ELF-1 (cell line): ENCODE data around the gene PDE4DIP.
"Not testable (repeated sequence)": the region's sequence is repeated elsewhere in the genome, so short reads cannot be mapped to it uniquely, and the experiment has no call there.

Experiments used
- DNase-seq: peaks from one replicate; pipeline ENCODE4 v3.0.0-alpha.2; 2016; ENCODE audit warnings: low read depth, low spot score

The PDE4DIP gene

DNA sequence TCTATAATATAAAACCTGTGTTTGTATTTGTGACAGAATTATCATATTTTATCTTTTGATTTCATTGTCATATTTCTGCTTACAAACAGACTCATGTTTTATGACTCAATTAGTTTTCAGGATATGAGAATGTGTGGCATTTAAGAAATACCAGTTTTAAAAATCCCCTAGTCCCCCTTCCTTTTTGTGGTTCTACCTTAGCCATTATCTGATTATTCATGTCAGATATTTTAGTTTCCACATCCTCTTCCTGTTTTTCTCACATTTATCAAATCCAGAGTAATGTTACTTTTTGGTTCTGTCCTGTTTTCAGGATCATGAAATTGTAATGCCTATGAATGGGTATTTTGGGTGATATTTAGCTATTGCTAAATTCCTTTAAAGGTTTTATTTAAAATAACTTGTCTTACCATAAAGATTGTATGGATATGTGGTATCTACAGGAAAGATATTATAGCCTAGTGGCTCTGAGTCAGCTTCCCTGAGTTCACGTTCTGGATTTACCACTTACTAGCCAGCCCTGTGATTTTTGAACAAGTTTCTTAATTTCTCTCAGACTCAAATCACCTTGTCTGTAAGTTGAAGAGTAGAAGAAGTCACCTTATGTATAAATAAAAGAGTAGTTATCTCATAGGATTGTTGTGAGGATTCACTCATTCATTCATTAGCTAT is 131.8 kb downstream of the PDE4DIP start:
- not testable (repeated sequence) for DNase-seq

DNA sequence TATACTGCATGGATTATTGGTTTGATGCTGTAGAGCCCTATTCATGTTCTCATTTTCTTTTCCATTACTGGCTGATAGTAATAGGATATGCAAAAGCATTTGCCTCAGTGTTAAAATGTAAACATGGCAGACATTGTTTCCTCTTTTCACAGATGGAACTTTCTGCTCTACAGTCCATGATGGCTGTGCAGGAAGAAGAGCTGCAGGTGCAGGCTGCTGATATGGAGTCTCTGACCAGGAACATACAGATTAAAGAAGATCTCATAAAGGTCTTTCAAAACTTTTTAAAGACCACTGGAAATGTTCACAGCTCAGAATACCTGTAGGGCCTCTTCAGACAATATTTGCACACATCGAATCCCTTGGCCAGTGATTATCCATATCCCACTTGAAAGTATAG is 133.6 kb downstream of the PDE4DIP start:
- DNase-seq: not testable (repeated sequence)

DNA sequence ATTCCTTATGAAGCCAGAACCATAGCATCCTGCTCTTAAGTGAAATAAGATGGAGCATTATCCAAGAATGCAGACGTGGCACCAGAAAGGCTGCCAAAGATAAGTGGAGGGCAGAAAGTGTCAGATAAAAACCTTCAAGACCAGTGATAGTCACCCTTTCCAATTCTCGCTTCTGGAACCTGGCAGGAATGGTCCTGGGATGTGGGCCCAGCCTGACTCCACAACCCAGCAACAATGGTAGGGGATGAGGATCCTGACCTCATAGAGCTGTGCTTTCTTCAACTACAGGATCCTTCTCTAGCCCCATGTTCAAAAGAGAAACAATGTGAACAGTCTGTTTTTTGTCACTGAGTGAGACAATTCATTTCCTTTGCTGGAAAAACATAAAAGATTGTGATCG is 145.2 kb downstream of the PDE4DIP start:
- not testable (repeated sequence) for DNase-seq

DNA sequence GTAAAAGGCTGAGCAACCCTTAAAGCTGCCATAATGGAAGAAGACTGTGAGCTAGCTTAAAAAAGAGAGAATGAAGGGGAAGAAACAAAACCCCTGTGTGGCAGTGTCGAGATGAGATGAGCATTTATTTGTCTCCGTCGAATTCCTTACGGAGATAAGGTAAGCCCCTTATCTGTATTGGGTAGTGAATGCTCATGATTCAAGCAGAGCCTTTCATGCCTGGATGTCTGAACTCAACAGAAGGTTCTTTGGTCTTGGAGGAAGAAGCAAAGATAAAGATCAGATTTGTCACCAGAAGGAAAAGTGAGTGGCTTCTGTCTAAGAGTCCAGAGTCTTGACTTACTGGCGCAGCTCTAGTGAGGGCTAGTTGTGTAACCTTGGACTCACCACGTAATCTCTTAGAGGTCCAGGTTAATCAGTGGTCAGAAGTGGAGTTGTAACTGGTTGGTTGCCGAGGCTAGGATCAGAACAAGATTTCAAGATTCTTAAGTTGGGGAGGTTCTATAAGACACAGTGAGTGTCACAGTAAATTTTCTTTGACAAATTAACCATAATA is 146.1 kb downstream of the PDE4DIP start:
- peak; percentile 13 for DNase-seq

DNA sequence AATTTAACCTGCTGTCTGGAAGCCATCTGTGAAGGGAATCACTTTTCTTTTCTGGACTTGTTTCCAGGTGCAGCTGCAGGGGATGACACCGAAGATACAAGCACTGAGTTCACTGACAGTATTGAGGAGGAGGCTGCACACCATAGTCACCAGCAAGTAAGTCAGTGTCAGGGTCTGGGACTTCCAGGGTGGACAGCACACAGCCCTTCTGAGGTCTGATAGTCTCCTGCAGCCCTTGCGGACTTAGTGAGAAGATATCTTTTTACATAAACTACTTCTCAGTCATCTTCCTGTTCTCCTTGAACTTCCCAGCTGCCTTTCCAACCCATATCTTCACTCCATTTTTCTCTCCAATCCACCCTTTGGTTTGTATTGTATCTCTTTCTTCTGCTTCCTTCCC is 147.6 kb downstream of the PDE4DIP start:
- not testable (repeated sequence) for DNase-seq

DNA sequence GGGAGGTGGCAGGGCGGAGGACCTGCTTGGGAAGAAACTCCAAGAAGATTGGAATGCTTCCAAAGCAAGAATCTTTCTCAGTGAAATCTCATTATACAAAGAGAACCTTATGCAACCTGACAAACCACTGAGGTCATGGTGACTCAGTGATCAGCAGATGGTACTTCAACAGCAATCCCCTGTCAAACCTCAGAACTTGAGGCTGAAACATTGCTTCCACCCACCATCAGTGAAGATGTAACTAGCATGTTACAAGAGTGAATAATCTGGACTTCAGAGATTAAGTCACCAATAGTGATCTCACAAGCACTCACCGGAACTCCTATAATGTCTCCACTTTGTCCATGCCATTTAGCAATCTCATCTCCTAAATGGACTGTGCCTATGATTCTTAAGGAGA is 148.1 kb downstream of the PDE4DIP start:
- DNase-seq: not testable (repeated sequence)

DNA sequence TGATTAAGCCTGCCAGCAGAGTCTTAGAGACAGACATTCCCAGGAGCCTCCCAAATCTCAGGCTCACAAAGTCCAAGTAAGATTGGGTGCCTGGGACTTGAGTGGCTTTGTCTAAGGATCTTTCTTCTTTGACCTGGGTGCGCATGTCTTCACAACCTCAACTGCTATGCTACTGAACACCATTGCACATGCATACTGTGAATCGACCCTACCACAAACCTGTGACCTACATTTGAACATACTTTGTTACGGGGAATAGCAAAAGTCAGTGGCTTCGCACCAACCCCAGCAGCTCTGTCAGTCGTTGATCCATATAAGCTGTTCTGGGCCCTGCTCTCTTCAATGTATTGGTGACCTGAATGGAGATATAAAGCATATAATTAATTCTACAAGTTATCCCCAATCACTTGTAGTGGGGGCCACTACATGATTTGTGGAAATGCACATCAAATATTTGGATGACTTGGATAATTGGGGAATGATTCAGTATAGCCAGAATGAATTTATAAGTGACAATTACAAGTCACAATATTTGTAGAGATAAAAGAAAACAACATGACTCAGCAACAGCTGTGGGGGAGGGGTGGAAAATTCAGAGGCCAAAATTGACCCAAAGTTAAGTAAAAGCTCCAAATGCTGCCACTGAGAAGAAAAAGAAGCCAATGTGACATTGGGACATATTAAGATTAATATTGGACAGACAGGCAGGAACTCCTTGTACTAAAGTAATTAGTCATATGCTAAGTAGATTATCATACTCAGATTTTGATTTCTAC is 152.4 kb downstream of the PDE4DIP start:
- DNase-seq: not testable (repeated sequence)

DNA sequence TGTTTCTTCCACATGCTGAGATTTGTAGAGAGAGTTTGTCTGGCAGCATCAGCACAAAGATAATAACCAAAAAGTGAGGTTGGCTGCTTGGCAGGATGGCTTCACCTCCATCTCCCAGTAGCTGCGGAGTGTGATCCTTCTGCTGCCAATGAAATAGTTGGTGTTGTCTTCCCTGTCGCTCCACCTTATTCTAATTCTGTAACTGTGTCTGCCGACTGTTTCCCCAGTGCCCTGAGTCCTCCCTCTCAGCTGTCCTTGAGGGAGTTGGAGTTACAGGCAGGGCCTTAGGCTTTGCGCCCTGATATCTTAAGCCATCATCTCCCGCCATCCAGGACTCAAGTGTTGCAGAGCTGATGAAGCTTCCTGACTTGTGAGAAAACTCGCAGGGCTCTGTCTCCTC is 153.2 kb downstream of the PDE4DIP start:
- not testable (repeated sequence) for DNase-seq

DNA sequence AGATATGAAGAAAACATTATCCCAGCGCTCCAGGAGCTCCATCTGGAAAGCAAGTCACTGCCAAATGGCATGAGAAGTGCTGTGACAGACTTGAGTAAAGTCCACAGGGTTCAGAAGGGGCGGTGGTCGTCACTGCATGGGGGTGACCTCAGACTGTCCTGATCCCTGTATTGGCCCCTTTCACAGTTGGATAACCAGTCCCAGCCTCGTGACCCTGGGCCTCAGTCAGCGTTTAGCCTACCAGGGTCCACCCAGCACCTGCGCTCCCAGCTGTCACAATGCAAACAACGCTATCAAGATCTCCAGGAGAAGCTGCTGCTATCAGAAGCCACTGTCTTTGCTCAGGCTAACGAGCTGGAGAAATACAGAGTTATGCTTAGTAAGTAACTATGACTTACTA is 158.4 kb downstream of the PDE4DIP start:
- not testable (repeated sequence) for DNase-seq

DNA sequence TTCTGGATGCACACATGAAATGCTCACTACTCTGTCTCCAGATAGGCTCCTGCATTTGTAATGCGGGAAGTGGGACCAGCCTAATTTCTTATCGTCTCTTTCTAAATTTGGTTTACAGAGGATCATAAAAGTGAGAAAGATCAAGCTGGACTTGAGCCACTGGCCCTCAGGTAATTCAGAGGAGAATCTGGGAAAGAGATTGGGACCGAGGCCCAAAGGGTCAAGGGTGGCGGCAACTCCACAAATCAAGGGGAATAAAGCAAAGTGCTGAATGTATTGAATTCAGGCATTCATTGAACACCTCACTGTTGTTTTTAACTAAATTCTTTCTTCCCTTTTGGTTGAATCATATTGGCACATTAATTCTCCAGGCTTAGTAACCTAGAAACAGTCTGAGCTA is 164.1 kb downstream of the PDE4DIP start:
- not testable (repeated sequence) for DNase-seq

DNA sequence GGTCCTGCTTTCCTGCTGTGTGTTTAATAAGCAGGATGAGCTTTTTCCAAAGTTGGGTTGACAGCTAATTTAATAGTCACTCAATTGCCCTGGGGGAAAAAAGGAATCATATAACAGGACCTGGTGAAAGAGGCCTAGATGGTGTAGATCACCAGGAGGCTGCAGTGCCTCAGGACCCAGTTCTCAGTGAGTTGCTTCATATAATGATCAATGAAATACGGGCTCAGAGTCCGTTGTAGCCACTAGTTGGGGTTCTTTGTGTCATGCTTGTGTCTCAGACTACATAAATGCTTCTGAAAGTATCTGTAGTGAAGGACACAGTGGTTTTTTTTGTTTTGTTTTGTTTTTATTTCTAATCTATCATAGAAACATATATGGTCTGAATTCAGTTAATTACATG is 164.5 kb downstream of the PDE4DIP start:
- not testable (repeated sequence) for DNase-seq

DNA sequence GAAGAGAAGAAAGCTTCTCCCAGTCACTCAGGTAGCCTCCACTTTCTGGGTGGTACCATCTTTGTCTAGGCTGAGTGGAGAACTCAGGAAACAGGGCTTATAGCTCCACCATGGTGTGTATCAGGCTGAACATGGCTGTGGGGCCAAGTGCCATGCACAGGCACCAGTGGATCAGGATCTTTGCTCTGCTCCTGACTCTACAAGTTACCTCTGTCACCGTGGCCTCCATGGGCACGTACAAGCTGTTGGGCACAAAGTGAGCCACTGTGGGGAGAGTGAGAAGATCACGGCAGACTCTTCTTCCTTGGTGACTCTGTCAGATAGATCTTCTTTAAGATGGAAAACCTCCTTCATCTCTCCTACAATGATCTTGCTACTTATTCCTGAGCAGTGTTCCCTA is 165.5 kb downstream of the PDE4DIP start:
- DNase-seq: not testable (repeated sequence)

DNA sequence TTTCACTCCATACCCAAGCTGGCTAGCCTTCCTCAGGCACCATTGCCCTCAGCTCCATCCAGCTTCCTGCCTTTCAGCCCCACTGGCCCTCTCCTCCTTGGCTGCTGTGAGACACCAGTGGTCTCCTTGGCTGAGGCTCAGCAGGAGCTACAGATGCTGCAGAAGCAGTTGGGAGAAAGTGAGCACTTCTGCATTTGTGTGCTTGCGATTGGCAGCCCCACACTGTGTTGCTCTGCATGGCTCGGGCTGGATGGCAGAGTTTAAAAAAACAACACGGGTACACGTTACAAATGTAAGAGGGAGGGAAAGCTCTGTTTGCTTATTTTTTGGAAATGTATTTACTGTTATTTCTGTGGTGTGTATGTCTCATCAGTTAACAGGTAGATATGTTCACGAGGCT is 168.4 kb downstream of the PDE4DIP start:
- not testable (repeated sequence) for DNase-seq

DNA sequence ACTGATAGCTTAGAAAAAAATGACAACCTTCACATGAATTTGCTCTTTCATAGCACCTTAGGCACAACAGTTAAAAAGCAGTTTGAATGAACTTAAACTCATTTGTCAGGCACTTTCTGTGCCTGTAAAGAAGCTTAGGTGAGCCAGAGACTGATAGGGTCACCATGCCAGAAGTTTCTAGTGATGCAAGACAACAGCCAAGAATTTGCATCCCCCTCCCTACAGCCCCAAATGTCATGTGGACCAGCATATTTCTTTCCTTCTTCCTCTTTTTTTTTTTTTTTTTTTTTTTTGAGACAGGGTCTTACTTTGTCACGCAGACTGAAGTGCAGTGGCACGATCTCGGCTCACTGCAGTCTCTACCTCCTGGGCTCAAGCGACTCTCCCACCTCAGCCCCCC is 169.3 kb downstream of the PDE4DIP start:
- DNase-seq: not testable (repeated sequence)

DNA sequence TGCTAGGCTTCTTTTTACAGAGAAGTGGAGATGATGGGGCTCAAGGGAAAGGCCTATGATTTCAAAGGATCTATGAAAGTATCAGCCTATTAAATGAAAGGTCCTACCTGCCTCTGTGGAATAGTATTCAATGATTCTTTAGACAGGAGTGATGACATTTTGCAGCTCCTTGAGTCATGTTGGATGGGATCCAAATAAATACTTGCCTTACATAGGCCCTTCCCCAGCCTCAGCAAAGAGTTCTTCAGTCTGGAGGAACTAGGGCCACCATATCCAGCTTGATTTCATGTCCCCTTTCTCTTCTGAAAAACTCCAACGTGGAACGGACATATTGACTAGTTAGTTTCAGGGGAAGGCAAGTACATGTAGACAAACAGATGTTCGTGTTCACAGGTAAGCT is 171.3 kb downstream of the PDE4DIP start:
- DNase-seq: not testable (repeated sequence)

DNA sequence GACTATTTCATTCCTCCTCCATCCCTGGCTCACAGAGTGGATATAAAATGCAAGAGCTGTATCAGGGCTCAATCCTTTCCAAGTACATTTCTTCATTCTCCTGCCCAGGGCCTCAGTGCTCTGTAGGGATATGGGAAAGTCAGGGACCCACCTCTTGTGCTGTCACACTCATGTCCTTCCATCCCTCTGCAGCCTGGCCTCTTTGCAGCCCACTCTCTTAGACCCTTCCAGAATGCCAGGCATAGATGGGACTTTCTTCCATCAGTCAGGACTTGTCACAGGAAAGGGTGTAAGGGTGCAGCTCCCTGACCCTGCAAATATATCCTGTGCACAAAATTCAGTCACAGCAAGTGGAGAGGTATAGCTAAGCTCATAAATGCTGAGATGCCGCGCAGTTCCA is 172.4 kb downstream of the PDE4DIP start:
- not testable (repeated sequence) for DNase-seq

DNA sequence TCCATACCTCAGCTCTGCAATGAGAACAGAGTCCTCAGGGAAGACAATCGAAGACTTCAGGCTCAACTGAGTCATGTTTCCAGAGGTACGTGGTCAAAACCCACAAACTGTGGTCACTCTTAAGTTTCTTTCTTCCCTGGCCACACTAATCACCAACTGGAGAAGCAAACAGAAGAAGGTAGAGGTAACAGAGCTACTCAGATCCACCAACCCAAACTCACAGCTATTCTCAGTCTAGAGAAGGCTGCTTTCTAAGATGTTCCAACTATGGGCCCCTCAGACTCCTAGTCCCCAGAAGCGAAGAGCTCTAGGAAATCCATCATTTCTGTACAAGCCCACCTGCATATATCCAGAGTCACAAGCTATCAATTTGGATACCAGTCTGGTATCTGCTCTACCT is 174.3 kb downstream of the PDE4DIP start:
- DNase-seq: not testable (repeated sequence)

DNA sequence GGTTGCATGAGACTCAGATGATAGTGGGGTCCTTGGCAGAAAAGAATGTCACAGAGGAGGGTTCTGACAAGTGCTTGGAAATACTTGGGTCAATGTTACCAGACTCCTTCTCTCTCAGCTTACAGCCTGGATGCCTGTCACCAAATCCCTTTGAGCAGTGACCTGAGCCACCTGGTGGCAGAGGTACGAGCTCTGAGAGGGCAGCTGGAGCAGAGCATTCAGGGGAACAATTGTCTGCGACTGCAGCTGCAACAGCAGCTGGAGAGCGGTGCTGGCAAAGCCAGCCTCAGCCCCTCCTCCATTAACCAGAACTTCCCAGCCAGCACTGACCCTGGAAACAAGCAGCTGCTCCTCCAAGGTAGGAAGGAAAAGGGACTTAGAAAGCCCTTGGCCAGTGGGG is 180.1 kb downstream of the PDE4DIP start:
- not testable (repeated sequence) for DNase-seq

DNA sequence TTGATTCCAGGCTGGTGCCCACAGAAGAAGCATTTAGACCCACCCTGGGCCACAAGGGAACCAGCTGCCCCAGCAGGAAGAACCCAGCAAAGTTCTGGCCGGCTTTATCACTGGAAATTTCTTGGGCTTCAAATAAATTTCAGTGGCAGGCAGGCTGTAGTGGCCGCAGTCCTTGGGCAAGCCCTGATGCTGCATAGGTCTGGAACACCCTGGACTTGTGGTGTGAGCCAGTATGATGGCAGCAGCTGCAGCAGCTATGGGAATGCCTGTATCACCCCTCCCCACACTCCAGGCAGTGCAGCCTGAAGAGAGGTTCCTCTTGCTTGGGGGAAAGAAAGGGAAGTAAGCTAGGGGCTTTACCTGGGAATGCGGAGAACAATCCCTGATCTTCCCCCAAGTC is 189.7 kb downstream of the PDE4DIP start:
- DNase-seq: not testable (repeated sequence)

DNA sequence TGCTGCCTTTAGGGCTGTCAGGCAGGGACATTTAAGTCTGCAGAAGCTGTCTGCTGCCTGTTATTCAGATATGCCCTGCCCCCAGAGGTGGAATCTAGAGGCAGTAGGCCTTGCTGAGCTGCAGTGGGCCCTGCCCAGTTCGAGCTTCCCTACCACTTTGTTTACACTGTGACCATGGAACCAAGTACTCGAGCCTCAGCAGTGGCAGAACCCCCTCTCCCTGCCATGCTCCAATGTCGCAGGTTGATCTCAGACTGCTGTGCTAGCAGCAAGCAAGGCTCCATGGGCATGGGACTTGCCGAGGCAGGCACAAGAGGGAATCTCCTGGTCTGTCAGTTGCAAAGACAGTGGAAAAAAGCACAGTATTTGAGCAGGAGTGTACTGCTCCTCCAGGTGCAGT is 198.8 kb downstream of the PDE4DIP start:
- DNase-seq: not testable (repeated sequence)

DNA sequence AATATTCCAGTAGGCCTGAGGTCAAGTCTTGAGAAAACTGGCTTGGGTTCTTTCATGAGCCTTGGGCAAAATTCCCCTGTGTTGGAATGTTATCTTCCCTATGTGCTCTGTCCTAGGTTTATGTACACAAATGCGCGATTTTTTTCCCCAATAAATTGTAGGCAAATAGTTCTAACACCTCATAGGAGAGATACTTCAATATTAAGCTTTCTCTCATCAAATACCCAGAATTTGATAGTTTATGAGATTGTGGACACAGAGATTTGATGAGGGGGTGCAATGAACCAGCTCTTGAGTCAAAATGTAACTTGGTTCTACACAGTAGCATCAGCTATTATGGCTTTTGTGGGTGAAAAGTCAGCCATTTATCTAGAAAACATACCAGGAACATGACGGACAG is 220.4 kb downstream of the PDE4DIP start:
- DNase-seq: not testable (repeated sequence)

DNA sequence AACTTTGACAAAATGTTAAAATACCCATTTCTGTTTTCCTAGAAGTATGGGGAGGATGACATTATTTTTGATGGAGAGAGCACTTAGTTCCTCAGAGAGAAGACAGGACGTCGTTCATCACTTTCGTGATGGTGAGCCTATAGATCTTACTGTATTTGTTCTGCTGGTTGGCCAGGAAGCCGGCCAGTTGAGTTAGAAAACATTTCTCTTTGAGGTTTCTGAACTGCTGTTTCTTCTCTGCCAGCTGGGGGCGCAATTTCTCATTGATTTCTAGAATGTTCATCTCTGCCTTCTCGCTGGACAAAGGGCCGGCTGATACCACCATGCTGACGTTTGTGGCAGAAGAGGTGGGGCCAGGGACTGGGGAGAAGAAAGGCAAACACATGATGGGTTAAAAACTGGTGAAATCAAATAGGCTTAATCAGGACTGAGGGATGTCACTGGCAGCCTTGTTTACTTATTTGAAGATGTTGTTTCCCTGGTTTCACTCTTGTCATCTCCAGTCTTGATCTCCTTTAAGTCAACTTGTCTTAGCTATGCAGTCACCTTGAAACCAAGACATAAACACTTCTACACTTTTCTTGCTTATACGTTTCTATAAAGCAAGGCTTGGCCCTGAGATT is 231.4 kb downstream of the PDE4DIP start:
- DNase-seq: not testable (repeated sequence)
